ENCODE data around the gene SCN2A. TPM values are rescaled to one million over a fixed set of nuclear protein-coding genes. Genes with fewer than 3 reads are reported as not detected.

SCN2A gene
- total RNA-seq, 1 donor from 2014 or later: 0.16 TPM

DNA sequence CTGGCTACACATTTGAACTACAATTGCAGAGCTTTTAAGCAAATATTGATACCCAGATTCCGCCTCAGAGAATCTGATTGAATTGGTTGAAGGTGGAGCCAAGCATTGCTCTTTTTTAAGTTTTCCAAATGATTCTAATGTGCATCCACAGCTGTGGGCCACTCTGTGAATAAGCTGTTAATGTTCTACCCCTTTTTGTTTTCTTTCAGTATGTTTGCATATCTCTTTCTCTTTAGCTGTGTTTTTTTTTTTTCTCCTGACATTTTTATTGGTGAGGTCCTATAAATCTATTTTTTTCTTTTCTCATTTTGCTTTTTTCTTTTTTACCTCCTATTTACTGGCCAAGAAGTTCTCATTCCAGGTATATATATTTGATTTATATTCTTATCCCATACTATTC is 41.9 kb upstream of the SCN2A start:
- intact Hi-C loops (cut with micrococcal nuclease): no loop called here
- Mint-ChIP-seq H3K27ac (no peak overlapping the region), H3K36me3 (ENCODE audit: low read depth) (no peaks in the 10 kb centered on the region)

DNA sequence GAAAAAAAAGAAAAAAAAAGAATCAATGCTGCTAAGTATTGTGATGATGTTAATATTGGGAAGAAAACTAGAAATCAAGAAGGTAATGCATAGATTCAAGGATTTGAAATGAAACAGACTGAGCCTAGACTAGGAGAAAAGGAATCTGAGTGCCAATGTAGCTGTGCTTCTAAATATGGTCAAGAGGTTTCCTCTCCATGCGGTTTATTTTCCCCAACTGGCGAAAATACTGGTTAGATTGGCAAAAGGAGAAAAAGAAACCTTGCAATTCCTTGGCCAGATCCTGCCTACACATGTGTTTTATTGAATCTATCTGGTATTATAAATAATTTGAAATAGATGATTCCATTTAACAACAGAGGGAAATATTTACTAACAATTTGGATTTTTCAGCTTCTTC is 41.0 kb upstream of the SCN2A start:
- intact Hi-C loops (cut with micrococcal nuclease): no loop called here
- ChIA-PET POLR2A (no interaction called here), CTCF (interaction anchor here (9.0 kb wide), 1 partner anchor 181 kb away, joined by 104 read pairs; no protein-coding TSS in a partner anchor)
- Mint-ChIP-seq H3K4me3 (no peak overlapping the region), H3K36me3 (ENCODE audit: low read depth) (no peaks in the 10 kb centered on the region), H3K27ac (no peak overlapping the region), H3K4me1 (peaks cover 71% of the 10 kb centered on the region), H3K27me3 (no peaks in the 10 kb centered on the region), H3K9me3 (no peaks in the 10 kb centered on the region)
- no peak for ATAC-seq (ENCODE audit: low read depth)
- TF ChIP-seq, protein P1, sequence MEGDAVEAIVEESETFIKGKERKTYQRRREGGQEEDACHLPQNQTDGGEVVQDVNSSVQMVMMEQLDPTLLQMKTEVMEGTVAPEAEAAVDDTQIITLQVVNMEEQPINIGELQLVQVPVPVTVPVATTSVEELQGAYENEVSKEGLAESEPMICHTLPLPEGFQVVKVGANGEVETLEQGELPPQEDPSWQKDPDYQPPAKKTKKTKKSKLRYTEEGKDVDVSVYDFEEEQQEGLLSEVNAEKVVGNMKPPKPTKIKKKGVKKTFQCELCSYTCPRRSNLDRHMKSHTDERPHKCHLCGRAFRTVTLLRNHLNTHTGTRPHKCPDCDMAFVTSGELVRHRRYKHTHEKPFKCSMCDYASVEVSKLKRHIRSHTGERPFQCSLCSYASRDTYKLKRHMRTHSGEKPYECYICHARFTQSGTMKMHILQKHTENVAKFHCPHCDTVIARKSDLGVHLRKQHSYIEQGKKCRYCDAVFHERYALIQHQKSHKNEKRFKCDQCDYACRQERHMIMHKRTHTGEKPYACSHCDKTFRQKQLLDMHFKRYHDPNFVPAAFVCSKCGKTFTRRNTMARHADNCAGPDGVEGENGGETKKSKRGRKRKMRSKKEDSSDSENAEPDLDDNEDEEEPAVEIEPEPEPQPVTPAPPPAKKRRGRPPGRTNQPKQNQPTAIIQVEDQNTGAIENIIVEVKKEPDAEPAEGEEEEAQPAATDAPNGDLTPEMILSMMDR (IDR thresholded peaks at IDR 0.05): no peak
- DNase-seq: no peak

More for the DNA sequence above, 41.9 kb upstream of the SCN2A start:
- Mint-ChIP-seq H3K4me3 (peak overlapping the region; percentile 44), H3K9me3 (no peaks in the 10 kb centered on the region), H3K27me3 (no peaks in the 10 kb centered on the region), H3K4me1 (peaks cover 76% of the 10 kb centered on the region)
- ATAC-seq (ENCODE audit: low read depth) (no peak), DNase-seq (no peak)
- TF ChIP-seq, protein P1 (IDR thresholded peaks at IDR 0.05): no peak
- ChIA-PET CTCF (interaction anchor here (9.0 kb wide), 1 partner anchor 180 kb away, joined by 104 read pairs; no protein-coding TSS in a partner anchor), POLR2A (no interaction called here)

DNA sequence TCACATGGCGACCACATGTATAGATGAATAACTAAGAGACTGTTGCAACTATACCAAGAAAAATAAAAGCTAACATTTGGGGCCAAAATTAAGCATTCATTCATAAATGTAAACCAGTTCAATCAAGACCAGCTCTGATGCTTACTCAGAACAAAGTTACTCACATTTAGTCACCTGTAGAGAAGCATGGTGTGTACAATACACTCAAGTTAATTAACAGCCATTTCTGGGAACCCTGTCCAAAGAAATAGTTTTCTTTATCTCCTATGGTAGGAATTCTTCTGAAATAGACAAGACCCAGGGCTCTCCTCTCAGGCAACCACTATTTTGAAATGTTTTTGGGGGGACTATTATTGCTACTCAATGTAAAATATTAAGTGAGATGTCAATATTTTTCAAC is 37.0 kb upstream of the SCN2A start:
- CTCF ChIA-PET: interaction anchor here (0.7 to 9.0 kb wide), 4 partner anchors 185 to 463 kb away, joined by 3 to 104 read pairs (median 16); no protein-coding TSS in a partner anchor
- no peaks in the 10 kb centered on the region for H3K36me3 Mint-ChIP-seq (ENCODE audit: low read depth)
- DNase-seq (no peak), ATAC-seq (ENCODE audit: low read depth) (no peak)
- intact Hi-C loops (cut with micrococcal nuclease): loop anchor here (1.0 to 10.0 kb wide), 5 partner anchors 9 to 750 kb away; partner anchors contain the start of genes COBLL1 and TTC21B
- POLR2A ChIA-PET: no interaction called here
- H3K27ac Mint-ChIP-seq: peak overlapping the region; percentile 41
- no peaks in the 10 kb centered on the region for H3K27me3 Mint-ChIP-seq
- peak overlapping the region; percentile 24 for H3K4me3 Mint-ChIP-seq
- peaks cover 41% of the 10 kb centered on the region for H3K4me1 Mint-ChIP-seq
- no peaks in the 10 kb centered on the region for H3K9me3 Mint-ChIP-seq
- TF ChIP-seq, protein P1 (IDR thresholded peaks at IDR 0.05): no peak

DNA sequence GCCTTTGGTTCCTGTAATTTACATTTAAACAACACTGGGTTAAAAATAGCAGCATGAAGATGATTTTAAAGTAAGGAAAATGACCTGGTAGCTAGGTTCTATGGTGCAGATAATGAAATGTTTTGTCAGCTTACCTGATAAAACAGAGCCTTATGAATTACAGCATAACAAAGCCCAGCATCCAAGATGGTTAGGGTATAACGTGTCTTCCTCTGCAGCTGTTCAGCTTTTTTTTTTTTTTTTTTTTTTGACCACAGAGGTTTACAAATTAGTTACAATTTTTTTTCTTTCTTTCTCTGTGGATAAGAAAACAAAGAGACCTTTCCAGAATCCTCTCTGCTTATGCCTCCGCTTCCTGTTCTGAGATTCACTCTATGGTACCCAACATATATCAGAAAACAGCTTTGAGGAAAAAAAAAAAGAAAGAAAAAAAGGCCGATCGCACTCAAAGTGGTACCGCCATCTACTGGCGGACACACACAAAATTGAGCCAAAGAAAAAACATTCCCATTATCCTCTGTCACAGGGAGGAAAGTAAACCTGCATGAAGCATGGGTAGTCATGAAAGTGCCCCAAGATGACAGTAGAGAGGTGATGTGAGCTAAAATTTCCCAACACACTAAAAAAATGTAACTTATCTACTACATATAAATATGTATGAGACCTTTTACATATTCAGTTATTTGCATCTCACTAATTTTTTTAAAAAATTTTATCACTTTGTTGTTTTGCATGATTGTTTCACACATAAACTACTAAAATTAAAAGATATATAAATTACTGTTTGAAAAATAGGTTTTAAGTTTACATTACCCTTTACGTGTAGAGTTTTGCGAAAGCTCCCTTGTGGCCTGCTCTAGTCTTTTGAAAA is 35.3 kb upstream of the SCN2A start, which contains the start of gene SCN3A:
Gene SCN3A, minus strand, starts transcription at position 362 of the 871 bp plus-strand sequence. CDS start 27,656 bp downstream, outside the sequence.
- CTCF ChIA-PET: interaction anchor here (0.6 to 9.0 kb wide), 19 partner anchors 9 to 670 kb away, joined by 3 to 104 read pairs (median 3); no protein-coding TSS in a partner anchor
- Mint-ChIP-seq H3K9me3 (no peaks in the 10 kb centered on the region), H3K4me3 (peak within 1 kb of the TSS; percentile 80), H3K36me3 (ENCODE audit: low read depth) (no peaks in the 10 kb centered on the region), H3K4me1 (peaks cover 29% of the 10 kb centered on the region), H3K27me3 (no peaks in the 10 kb centered on the region), H3K27ac (peak within 1 kb of the TSS; percentile 73)
- intact Hi-C loops (cut with micrococcal nuclease): loop anchor here (1.0 to 10.0 kb wide), 8 partner anchors 59 to 748 kb away; partner anchors contain the start of genes COBLL1 and TTC21B
- POLR2A ChIA-PET: interaction anchor here (0.6 to 1.3 kb wide), 6 partner anchors 10 to 211 kb away, joined by 3 to 12 read pairs (median 6); no protein-coding TSS in a partner anchor
- DNase-seq: no peak
- TF ChIP-seq, protein P1 (IDR thresholded peaks at IDR 0.05): no peak
- peak; percentile 57 for ATAC-seq (ENCODE audit: low read depth)

DNA sequence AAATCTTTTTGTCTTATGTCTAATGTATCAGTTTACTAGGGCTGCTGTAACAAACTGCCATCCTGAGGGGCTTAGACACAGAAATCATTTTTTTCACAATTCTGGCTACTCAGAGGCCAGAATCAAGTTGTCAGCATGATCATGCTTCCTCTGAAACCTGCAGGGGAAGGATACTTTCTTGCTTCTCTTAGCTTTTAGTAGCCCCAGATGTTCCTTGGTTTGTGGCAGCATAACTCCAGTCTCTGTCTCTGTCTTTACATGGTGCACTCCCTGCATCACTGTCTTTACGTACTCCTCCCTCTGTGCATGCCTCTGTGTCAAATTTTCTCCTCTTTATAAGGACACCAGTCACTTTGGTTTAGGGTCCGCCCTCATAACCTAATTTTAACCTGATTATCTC is 33.3 kb upstream of the SCN2A start:
- H3K27ac Mint-ChIP-seq: no peak overlapping the region
- H3K27me3 Mint-ChIP-seq: no peaks in the 10 kb centered on the region
- H3K4me3 Mint-ChIP-seq: no peak overlapping the region
- intact Hi-C loops (cut with micrococcal nuclease): loop anchor here (2.0 to 10.0 kb wide), 3 partner anchors 13 to 511 kb away; no protein-coding TSS in a partner anchor
- no peaks in the 10 kb centered on the region for H3K9me3 Mint-ChIP-seq
- DNase-seq: no peak
- TF ChIP-seq, protein P1 (IDR thresholded peaks at IDR 0.05): no peak
- POLR2A ChIA-PET: no interaction called here
- no peaks in the 10 kb centered on the region for H3K36me3 Mint-ChIP-seq (ENCODE audit: low read depth)
- CTCF ChIA-PET: interaction anchor here (0.8 kb wide), 1 partner anchor 189 kb away, joined by 4 read pairs; no protein-coding TSS in a partner anchor
- H3K4me1 Mint-ChIP-seq: peaks cover 24% of the 10 kb centered on the region
- ATAC-seq (ENCODE audit: low read depth): no peak

Measured in activated B cell treated with CpG ODN at 0.5 μM for 24 hours (primary cell).